CD8-positive, alpha-beta memory T cell (primary cell): Measurements from ENCODE around the gene VAMP2. TPM values are rescaled to one million over a fixed set of nuclear protein-coding genes. Genes with fewer than 3 reads are reported as not detected.
A peak's percentile ranks its signal among the peaks of the same experiment; 100 is the strongest.

ENCODE experiments used
- CTCF ChIA-PET: fragments of 350-600 bp; sonication (Branson Sonifier 250); formaldehyde crosslinking; loops from one replicate; lab custom pipeline; 2021; ENCODE audit warnings: antibody characterized with exemption; lab: Charles Lee
- POLR2A ChIA-PET: fragments of 350-600 bp; sonication (Branson Sonifier 250); formaldehyde crosslinking; loops from one replicate; lab custom pipeline; 2021; ENCODE audit warnings: antibody characterized with exemption; lab: Charles Lee
- DNase-seq, 5 donors: peaks; one replicate each; pipeline versions ENCODE4 v3.0.0 to v3.0.0-alpha.2; 2020 to 2022; ENCODE audit warnings: mixed read lengths in 1 of 5
- H3K27ac ChIP-seq: one replicate; pipeline ENCODE4 v1.7.0; 2013; ENCODE audit warnings: low read depth, mild to moderate bottlenecking, low read length, moderate library complexity
- H3K27me3 ChIP-seq: 2 replicates; pipeline ENCODE4 v1.7.0; 2013; ENCODE audit warnings: low read length, mild to moderate bottlenecking; ENCODE audit not compliant: insufficient read depth, poor library complexity, severe bottlenecking
- H3K36me3 ChIP-seq: 2 replicates; pipeline ENCODE4 v1.7.0; 2013; ENCODE audit warnings: mild to moderate bottlenecking, low read length, moderate library complexity; ENCODE audit not compliant: insufficient read depth
- H3K4me1 ChIP-seq: 2 replicates; pipeline ENCODE4 v1.7.0; 2013; ENCODE audit warnings: mild to moderate bottlenecking, low read length, moderate library complexity; ENCODE audit not compliant: insufficient read depth
- H3K4me3 ChIP-seq: 2 replicates; pipeline ENCODE4 v1.7.0; 2013; ENCODE audit warnings: mild to moderate bottlenecking, low read length
- H3K9me3 ChIP-seq: 2 replicates; pipeline ENCODE4 v1.7.0; 2013; ENCODE audit warnings: mild to moderate bottlenecking, low read length
- H3K27ac Mint-ChIP-seq, 8 donors: one replicate each; pipeline ENCODE4 v1.8.0; 2020 to 2021; ENCODE audit warnings: mixed read lengths in 8 of 8, mild to moderate bottlenecking in 6 of 8, inconsistent platforms in 3 of 8, moderate library complexity in 3 of 8
- H3K27me3 Mint-ChIP-seq, 2 donors: one replicate each; pipeline ENCODE4 v1.8.0; 2020 to 2021; ENCODE audit warnings: mixed read lengths in 2 of 2, mild to moderate bottlenecking in 1 of 2, moderate library complexity in 1 of 2
- H3K36me3 Mint-ChIP-seq, 3 donors: one replicate each; pipeline ENCODE4 v1.8.0; 2020 to 2021; ENCODE audit warnings: mixed read lengths in 3 of 3, inconsistent platforms in 1 of 3, mild to moderate bottlenecking in 1 of 3
- H3K4me1 Mint-ChIP-seq, 3 donors: one replicate each; pipeline ENCODE4 v1.8.0; 2020 to 2021; ENCODE audit warnings: mixed read lengths in 3 of 3, inconsistent platforms in 1 of 3, mild to moderate bottlenecking in 1 of 3
- H3K4me3 Mint-ChIP-seq, 7 donors: one replicate each; pipeline ENCODE4 v1.8.0; 2020 to 2021; ENCODE audit warnings: mixed read lengths in 7 of 7, mild to moderate bottlenecking in 6 of 7, moderate library complexity in 4 of 7, inconsistent platforms in 2 of 7
- H3K9me3 Mint-ChIP-seq, 5 donors: one replicate each; pipeline ENCODE4 v1.8.0; 2020 to 2022; ENCODE audit warnings: mixed read lengths in 5 of 5, mild to moderate bottlenecking in 3 of 5, moderate library complexity in 2 of 5, inconsistent platforms in 1 of 5
- polyA plus RNA-seq: library from polyadenylated mRNA; unstranded; fragments of 300-500 nt; fragmentation: Illumina TruSeq; gene quantifications from one replicate; pipeline ENCODE4 v1.2.3, GENCODE V29; 2021
- total RNA-seq, 2 experiments: library from RNA; stranded (reverse); gene quantifications; one replicate each; pipeline ENCODE4 v1.2.3, GENCODE V29; 2021

VAMP2 gene
- total and polyA plus RNA-seq, 3 experiments from 2014 or later = 38.3 to 98.3 (median 41.0) TPM

DNA sequence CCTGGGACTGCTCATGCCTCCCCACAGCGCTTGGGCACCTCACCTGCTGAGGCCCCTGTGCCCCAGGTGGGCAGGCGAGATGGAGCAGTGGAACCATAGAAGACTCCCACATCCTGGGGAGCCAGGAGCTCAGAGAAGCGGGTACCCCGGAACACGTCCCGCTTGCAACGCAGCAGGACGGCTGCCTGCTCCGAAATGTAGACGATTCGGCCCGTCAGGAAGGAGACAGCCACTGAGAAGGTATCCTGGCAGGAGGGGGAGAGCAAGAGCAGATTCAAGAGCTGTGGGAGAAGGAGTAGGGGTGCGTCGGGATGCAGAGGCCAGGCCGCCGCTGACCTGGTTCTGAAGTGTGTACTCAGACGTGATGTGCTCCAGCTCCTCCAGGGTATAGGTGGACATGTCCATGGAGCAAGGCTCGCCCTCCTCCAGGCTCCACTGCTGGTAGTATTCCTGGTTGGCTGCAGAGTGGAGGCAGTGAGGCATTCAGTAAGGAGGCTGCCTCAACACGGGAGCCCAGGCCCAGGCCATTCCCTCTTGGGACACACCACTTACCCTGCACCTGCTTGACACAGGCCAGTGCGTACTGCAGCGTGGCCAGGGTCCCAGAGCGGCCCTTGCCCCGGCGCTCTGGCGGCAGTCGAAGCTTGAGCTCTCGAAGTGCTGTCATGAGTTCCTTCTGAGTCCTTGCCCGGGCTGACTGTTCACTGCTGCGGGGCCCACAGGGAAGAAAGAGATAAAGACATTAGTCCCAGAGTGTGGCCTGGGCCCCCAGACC lies 13.1 kb downstream of the VAMP2 start:
- Histone ChIP-seq H3K4me3 (no peak overlapping the region), H3K9me3 (no peaks in the 10 kb centered on the region), H3K27me3 (no peaks in the 10 kb centered on the region), H3K36me3 (peaks cover 53% of the 10 kb centered on the region), H3K27ac (peak overlapping the region; percentile 100), H3K4me1 (peaks cover 41% of the 10 kb centered on the region)
- Mint-ChIP-seq H3K4me1 (peaks cover 19 to 58% (median 33%) of the 10 kb centered on the region in 3 donors), H3K9me3 (peaks cover 0 to 4% (median 0%) of the 10 kb centered on the region in 5 donors), H3K27me3 (peaks cover 0 to 22% of the 10 kb centered on the region in 2 donors), H3K4me3 (peak overlapping the region in 4 of 7 donors; percentile 5 to 69 (median 22)), H3K27ac (peak overlapping the region in 5 of 8 donors; percentile 50 to 99 (median 85)), H3K36me3 (peaks cover 6 to 85% (median 17%) of the 10 kb centered on the region in 3 donors)
- ChIA-PET CTCF (interaction anchor here (2.0 to 11.7 kb wide), 3 partner anchors 12 to 39 kb away, joined by 6 to 108 read pairs (median 23); partner anchors contain the start of gene ALOXE3), POLR2A (interaction anchor here (0.6 to 2.5 kb wide), 3 partner anchors 10 to 14 kb away, joined by 3 to 16 read pairs (median 7); no protein-coding TSS in a partner anchor)
- peak in 1 of 5 donors; percentile 10 for DNase-seq

DNA sequence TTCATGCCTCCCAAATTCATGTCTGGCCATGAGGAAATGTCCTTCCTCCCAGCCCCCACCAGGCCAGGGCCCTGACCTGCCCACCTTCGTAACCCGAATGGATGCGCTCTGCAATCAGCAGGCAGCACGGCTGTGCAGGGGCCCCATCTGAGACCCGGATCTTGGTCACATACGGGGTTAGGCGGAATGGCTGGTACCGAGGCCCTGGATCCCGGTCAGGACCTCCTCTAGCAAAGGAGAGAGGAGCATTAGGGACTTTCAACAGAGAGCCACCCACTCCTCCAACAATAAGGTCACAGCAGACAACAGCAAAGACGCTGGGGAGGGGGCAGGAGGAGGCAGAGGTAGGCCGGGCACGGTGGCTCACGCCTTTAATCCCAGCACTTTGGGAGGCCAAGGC lies 14.2 kb downstream of the VAMP2 start:
- ChIA-PET POLR2A (no interaction called here), CTCF (interaction anchor here (0.9 to 11.7 kb wide), 3 partner anchors 8 to 29 kb away, joined by 5 to 108 read pairs (median 12); no protein-coding TSS in a partner anchor)
- Histone ChIP-seq H3K27ac (no peak overlapping the region), H3K9me3 (no peaks in the 10 kb centered on the region), H3K36me3 (peaks cover 61% of the 10 kb centered on the region), H3K4me3 (no peak overlapping the region), H3K27me3 (no peaks in the 10 kb centered on the region), H3K4me1 (peaks cover 30% of the 10 kb centered on the region)
- H3K9me3 Mint-ChIP-seq = peaks cover 0 to 4% (median 0%) of the 10 kb centered on the region in 5 donors
- H3K27me3 Mint-ChIP-seq = peaks cover 0 to 20% of the 10 kb centered on the region in 2 donors
- peak overlapping the region in 1 of 7 donors; percentile 48 for H3K4me3 Mint-ChIP-seq
- peaks cover 3 to 90% (median 19%) of the 10 kb centered on the region in 3 donors for H3K36me3 Mint-ChIP-seq
- H3K27ac Mint-ChIP-seq = peak overlapping the region in 2 of 8 donors; percentile 54 to 77
- DNase-seq = no peak
- peaks cover 19 to 48% (median 32%) of the 10 kb centered on the region in 3 donors for H3K4me1 Mint-ChIP-seq

DNA sequence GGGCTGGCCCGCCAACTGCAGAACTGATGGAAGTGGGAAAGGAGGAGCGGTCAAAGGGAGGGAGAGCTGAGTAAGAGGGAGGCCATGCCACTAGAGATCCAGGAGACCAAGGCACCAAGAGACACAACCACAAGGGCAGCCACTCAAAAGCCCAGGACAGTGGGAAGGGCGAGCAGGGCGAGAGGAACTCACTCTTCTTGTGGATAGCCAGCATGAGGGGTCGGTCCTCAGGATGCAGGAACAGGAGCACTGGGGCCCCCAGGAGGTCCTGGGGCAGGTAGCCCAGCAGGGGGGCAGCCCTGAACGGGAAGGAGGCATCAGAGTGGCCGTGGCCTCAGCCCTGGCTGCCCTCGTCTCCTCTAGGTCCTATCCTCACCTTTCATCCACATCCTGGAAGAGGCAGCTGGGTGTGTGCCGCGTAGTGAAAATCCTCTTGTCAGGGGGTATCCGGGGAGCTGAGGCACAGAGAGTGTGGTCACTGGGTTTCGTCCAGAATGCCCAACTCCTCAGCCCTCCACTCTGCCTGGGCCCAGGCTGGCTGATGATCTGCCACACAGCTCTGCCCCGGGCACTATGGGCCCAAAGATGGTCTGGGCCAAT lies 14.8 kb downstream of the VAMP2 start:
- ChIA-PET POLR2A (interaction anchor here (0.6 to 1.7 kb wide), 2 partner anchors 9 to 26 kb away, joined by 4 to 7 read pairs; no protein-coding TSS in a partner anchor), CTCF (interaction anchor here (0.9 to 11.7 kb wide), 3 partner anchors 9 to 28 kb away, joined by 5 to 108 read pairs (median 12); no protein-coding TSS in a partner anchor)
- H3K9me3 ChIP-seq = no peaks in the 10 kb centered on the region
- no peaks in the 10 kb centered on the region for H3K27me3 ChIP-seq
- Mint-ChIP-seq H3K27me3 (peaks cover 0 to 18% of the 10 kb centered on the region in 2 donors), H3K36me3 (peaks cover 3 to 90% (median 20%) of the 10 kb centered on the region in 3 donors), H3K4me1 (peaks cover 19 to 41% (median 25%) of the 10 kb centered on the region in 3 donors), H3K4me3 (peak overlapping the region in 2 of 7 donors; percentile 28 to 32), H3K27ac (peak overlapping the region in 4 of 8 donors; percentile 3 to 85 (median 66)), H3K9me3 (peaks cover 0 to 4% (median 0%) of the 10 kb centered on the region in 5 donors)
- peak in 1 of 5 donors; percentile 12 for DNase-seq
- no peak overlapping the region for H3K27ac ChIP-seq
- H3K4me3 ChIP-seq = no peak overlapping the region
- peaks cover 61% of the 10 kb centered on the region for H3K36me3 ChIP-seq
- H3K4me1 ChIP-seq = peaks cover 24% of the 10 kb centered on the region

DNA sequence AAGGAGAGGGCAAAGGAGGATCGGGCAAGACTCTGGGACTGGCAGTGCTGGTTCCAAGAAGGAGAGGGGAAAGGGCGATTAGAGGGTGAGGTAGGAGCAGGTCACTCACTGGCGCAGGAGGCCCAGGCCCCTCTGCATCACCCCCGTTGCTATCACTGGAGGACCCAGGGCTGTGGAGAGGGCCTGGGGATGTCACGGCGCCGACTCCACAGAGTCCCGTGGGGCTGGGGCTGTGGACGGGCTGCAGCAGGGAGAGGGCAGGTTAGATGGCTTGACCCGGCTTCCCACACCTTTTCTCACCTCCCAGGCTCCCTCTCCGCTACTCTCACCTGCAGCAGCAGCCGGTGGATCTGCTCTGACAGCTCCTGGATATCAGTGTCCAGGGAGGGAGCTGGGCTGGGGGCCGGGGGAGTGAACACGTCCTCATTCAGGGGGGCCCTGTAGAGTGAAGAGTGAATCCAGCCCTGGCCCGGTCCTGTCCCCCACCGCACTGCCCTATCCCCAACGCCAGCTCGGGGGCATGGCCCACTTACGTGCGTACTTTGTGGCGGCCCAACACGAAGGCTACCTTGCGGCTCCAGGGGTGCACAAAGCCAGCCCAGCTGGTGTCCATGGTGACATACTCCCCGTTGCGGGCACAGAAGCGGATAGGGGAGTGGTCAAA lies 15.5 kb downstream of the VAMP2 start:
- Histone ChIP-seq H3K27ac (no peak overlapping the region), H3K4me3 (no peak overlapping the region), H3K27me3 (no peaks in the 10 kb centered on the region), H3K9me3 (no peaks in the 10 kb centered on the region), H3K4me1 (peaks cover 17% of the 10 kb centered on the region), H3K36me3 (peaks cover 66% of the 10 kb centered on the region)
- Mint-ChIP-seq H3K9me3 (peaks cover 0 to 4% (median 0%) of the 10 kb centered on the region in 5 donors), H3K36me3 (peaks cover 3 to 92% (median 20%) of the 10 kb centered on the region in 3 donors), H3K4me1 (peaks cover 19 to 35% (median 19%) of the 10 kb centered on the region in 3 donors), H3K4me3 (peak overlapping the region in 4 of 7 donors; percentile 19 to 78 (median 34)), H3K27me3 (peaks cover 0 to 17% of the 10 kb centered on the region in 2 donors), H3K27ac (peak overlapping the region in 4 of 8 donors; percentile 3 to 84 (median 62))
- peak in 1 of 5 donors; percentile 7 for DNase-seq
- ChIA-PET POLR2A (interaction anchor here (0.6 to 1.7 kb wide), 2 partner anchors 9 to 25 kb away, joined by 4 to 7 read pairs; no protein-coding TSS in a partner anchor), CTCF (interaction anchor here (0.9 to 11.7 kb wide), 4 partner anchors 9 to 53 kb away, joined by 3 to 108 read pairs (median 8); no protein-coding TSS in a partner anchor)

DNA sequence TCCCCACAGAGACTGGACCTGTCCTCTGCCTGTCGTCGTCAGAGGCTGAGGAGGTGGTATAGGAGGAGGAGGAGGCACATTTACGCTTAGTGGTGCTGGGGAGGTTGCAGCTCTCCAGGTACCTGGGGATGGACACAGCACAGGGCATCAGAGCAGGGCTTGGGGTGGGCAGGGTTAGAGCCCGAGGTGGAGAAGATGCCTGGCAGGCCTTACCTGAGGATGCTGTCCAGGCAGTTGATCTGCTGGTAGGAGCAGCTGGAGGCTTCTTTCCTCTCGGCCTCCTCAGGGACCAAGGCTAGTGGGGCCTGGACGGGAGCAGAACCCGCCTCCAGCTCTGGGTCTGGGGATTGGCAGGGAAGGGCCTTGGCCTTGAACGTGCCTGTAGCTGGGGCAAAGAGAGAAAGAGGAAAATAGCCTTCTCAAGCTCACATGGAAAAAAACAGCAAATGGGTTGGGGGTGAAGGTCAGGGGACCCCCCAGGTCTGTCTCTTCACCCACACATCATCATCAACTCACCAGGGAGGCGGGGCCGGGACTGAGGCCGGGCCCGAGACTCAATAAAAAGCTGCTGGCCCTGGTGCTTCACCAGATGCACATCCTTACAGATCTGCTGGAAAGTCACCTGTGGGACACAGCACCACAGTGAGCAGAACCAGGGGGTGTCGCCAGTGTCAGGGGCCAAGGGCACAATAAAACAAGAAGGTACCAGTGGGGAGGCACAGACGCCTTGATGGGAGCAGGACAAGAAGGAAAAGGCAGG lies 16.2 kb downstream of the VAMP2 start:
- H3K36me3 ChIP-seq = peaks cover 73% of the 10 kb centered on the region
- peak in 2 of 5 donors; percentile 7 to 8 for DNase-seq
- Mint-ChIP-seq H3K27me3 (peaks cover 0 to 12% of the 10 kb centered on the region in 2 donors), H3K4me3 (peak overlapping the region in 4 of 7 donors; percentile 19 to 78 (median 54)), H3K9me3 (peaks cover 0 to 2% (median 0%) of the 10 kb centered on the region in 5 donors), H3K4me1 (peaks cover 14 to 29% (median 14%) of the 10 kb centered on the region in 3 donors), H3K27ac (peak overlapping the region in 5 of 8 donors; percentile 51 to 94 (median 70)), H3K36me3 (peaks cover 3 to 95% (median 20%) of the 10 kb centered on the region in 3 donors)
- no peak overlapping the region for H3K27ac ChIP-seq
- POLR2A ChIA-PET = interaction anchor here (1.7 kb wide), 1 partner anchor 10 kb away, joined by 7 read pairs; no protein-coding TSS in a partner anchor
- CTCF ChIA-PET = interaction anchor here (0.9 to 3.4 kb wide), 6 partner anchors 10 to 53 kb away, joined by 3 to 12 read pairs (median 4); partner anchors contain the start of gene HES7
- H3K9me3 ChIP-seq = no peaks in the 10 kb centered on the region
- no peak overlapping the region for H3K4me3 ChIP-seq
- peaks cover 15% of the 10 kb centered on the region for H3K4me1 ChIP-seq
- no peaks in the 10 kb centered on the region for H3K27me3 ChIP-seq

DNA sequence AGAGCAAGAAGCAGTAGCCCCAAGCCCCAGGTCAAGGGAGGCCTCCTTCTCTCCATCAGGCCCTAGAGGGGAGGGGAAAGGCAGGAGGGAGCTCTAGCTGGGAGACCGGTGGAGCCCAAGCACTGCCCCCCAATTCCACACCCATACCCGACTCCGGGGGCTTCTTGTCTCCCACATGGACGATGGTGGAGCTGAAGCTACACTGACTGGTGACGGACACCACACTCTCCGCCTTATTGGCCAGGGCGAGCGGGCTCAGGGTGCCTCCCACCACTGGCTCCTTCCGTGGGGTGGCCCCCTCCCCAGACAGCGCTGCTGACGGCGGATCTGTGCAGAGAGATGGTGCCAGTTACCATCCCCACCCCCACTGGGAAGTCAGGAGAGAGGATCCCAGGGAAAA lies 16.9 kb downstream of the VAMP2 start:
- peak overlapping the region in 2 of 8 donors; percentile 22 to 78 for H3K27ac Mint-ChIP-seq
- CTCF ChIA-PET = interaction anchor here (0.8 to 3.4 kb wide), 6 partner anchors 13 to 75 kb away, joined by 3 to 12 read pairs (median 4); partner anchors contain the start of gene HES7

More for the DNA sequence above, 16.9 kb downstream of the VAMP2 start:
- no peak overlapping the region for H3K4me3 Mint-ChIP-seq
- no peak overlapping the region for H3K4me3 ChIP-seq
- H3K36me3 ChIP-seq = peaks cover 79% of the 10 kb centered on the region
- no peaks in the 10 kb centered on the region for H3K9me3 Mint-ChIP-seq
- no peak for DNase-seq
- no peak overlapping the region for H3K27ac ChIP-seq
- POLR2A ChIA-PET = no interaction called here
- H3K4me1 Mint-ChIP-seq = peaks cover 8 to 22% (median 9%) of the 10 kb centered on the region in 3 donors
- peaks cover 12% of the 10 kb centered on the region for H3K4me1 ChIP-seq
- H3K36me3 Mint-ChIP-seq = peaks cover 3 to 95% (median 20%) of the 10 kb centered on the region in 3 donors
- H3K27me3 ChIP-seq = no peaks in the 10 kb centered on the region
- H3K27me3 Mint-ChIP-seq = peaks cover 0 to 8% of the 10 kb centered on the region in 2 donors
- H3K9me3 ChIP-seq = no peaks in the 10 kb centered on the region
